ENCODE results near the gene PLPP3. TPM values are rescaled to one million over a fixed set of nuclear protein-coding genes. Genes with fewer than 3 reads are reported as not detected.

PLPP3 gene
- total and polyA plus RNA-seq, 2 of the 8 experiments (the other 6 are each of a cell fraction or from before 2014, with no cell fraction given): 33.2 to 42.0 TPM

DNA sequence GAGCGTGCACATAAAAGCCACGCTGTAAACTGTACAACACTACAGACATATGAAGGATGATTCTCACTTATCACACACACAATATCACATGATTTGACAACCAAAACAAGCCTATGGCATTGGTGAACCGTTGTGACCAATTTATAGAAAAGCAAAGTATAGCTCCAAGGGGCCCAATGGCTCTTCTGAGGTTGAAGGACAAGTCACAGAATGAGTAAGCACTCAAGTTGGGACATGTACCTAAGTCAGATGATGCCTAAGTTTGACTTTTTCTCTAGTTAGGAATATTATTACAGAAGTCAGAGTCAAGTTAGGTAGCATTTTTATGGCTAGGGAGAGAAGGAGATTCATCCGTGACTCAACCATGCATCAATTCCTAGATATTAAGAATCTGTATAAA lies 45.7 kb downstream of the PLPP3 start (continued):
- TF ChIP-seq SRF (IDR thresholded peaks at IDR 0.05; ENCODE audit: low read depth, low read length) (no peak), MAX (IDR thresholded peaks at IDR 0.05) (no peak), CREB1 (IDR thresholded peaks at IDR 0.05) (no peak), BACH1 (IDR thresholded peaks at IDR 0.05; ENCODE audit: low read length) (no peak), KDM5A (IDR thresholded peaks at IDR 0.05; ENCODE audit: low read length) (no peak)

Data from H1 (cell line).